PC-9 (cell line): ENCODE results near the gene GORASP2. TPM values are rescaled to one million over a fixed set of nuclear protein-coding genes. Genes with fewer than 3 reads are reported as not detected.

Experiments
- BruUV-seq: library from RNA; stranded (reverse); fragments of 400-500 nt; replicated peaks from 2 replicates; lab custom pipeline; 2021; lab: Mats Ljungman, UMichigan
- CTCF ChIA-PET: fragments of 300-600 bp; sonication (Branson Sonifier 250); formaldehyde crosslinking; loops from one replicate; lab custom pipeline; 2022; ENCODE audit warnings: antibody characterized with exemption; lab: Charles Lee
- POLR2A ChIA-PET: fragments of 300-600 bp; sonication (Branson Sonifier 250); formaldehyde crosslinking; loops from one replicate; lab custom pipeline; 2022; ENCODE audit warnings: antibody characterized with exemption; ENCODE audit not compliant: unreplicated experiment; lab: Charles Lee
- DNase-seq, 2 experiments: peaks; one replicate each; pipeline versions ENCODE4 v3.0.0 to v3.0.0-alpha.2; 2015 to 2022; ENCODE audit warnings: mixed read lengths in 1 of 2
- H2AFZ ChIP-seq: fragments of 200-600 bp; sonication (generic); 2 replicates; pipeline ENCODE4 v1.8.1; 2017; ENCODE audit warnings: antibody characterized with exemption
- H3F3A ChIP-seq: fragments of 200-600 bp; sonication (generic); 2 replicates; pipeline ENCODE4 v1.8.1; 2017; ENCODE audit warnings: antibody characterized with exemption, mild to moderate bottlenecking, low read depth; ENCODE audit not compliant: insufficient read depth
- H3K27ac ChIP-seq: fragments of 200-600 bp; sonication (generic); 2 replicates; pipeline ENCODE4 v1.6.1; 2016; ENCODE audit warnings: mixed run types
- H3K27me3 ChIP-seq: fragments of 200-600 bp; sonication (generic); 2 replicates; pipeline ENCODE4 v1.6.1; 2016; ENCODE audit warnings: low read depth, mixed run types; ENCODE audit not compliant: insufficient read depth
- H3K36me3 ChIP-seq: fragments of 200-600 bp; sonication (generic); 2 replicates; pipeline ENCODE4 v1.6.1; 2016; ENCODE audit warnings: low read depth, mixed run types
- H3K4me1 ChIP-seq: fragments of 200-600 bp; sonication (generic); replicated peaks from 2 replicates; pipeline ENCODE4 v1.6.1; 2016; ENCODE audit warnings: mixed run types; ENCODE audit not compliant: insufficient read depth
- H3K4me2 ChIP-seq: fragments of 200-600 bp; sonication (generic); 2 replicates; pipeline ENCODE4 v1.6.1; 2017; ENCODE audit warnings: mixed run types
- H3K4me3 ChIP-seq: fragments of 200-600 bp; sonication (generic); 2 replicates; pipeline ENCODE4 v1.6.1; 2016; ENCODE audit warnings: mixed run types
- H3K79me2 ChIP-seq: fragments of 200-600 bp; sonication (generic); 2 replicates; pipeline ENCODE4 v1.6.1; 2017; ENCODE audit warnings: low read depth, mixed run types
- H3K9me2 ChIP-seq: fragments of 200-600 bp; sonication (generic); 2 replicates; pipeline ENCODE4 v1.8.1; 2017; ENCODE audit warnings: mild to moderate bottlenecking; ENCODE audit not compliant: insufficient read depth
- H3K9me3 ChIP-seq: fragments of 200-600 bp; sonication (generic); 2 replicates; pipeline ENCODE4 v1.8.1; 2016; ENCODE audit warnings: low read depth; ENCODE audit not compliant: insufficient read depth
- H4K20me1 ChIP-seq: fragments of 200-600 bp; sonication (generic); 2 replicates; pipeline ENCODE4 v1.8.1; 2017; ENCODE audit not compliant: insufficient read depth
- EZH2 ChIP-seq: fragments of 200-600 bp; sonication (generic); IDR thresholded peaks from 2 replicates; pipeline ENCODE4 v1.8.0; 2017; ENCODE audit warnings: antibody characterized with exemption, low read depth
- intact Hi-C: fragments of 100-400 bp; cut with micrococcal nuclease; formaldehyde crosslinking; loops from one replicate; pipeline ENCODE4 v1.10.0; 2022; ENCODE audit not compliant: unreplicated experiment
- total RNA-seq: library from RNA; stranded (reverse); gene quantifications from 2 replicates; pipeline ENCODE4 v1.2.3, GENCODE V29; 2021
- TF ChIP-seq, protein P1 (sequence below): fragments of 200-600 bp; sonication (generic); conservative IDR thresholded peaks from 2 replicates; pipeline ENCODE4 v1.6.1; 2017; ENCODE audit warnings: mixed run types, antibody characterized with exemption, mild to moderate bottlenecking, moderate library complexity

Gene GORASP2
- total RNA-seq, 1 experiment from 2014 or later = 110 TPM

DNA sequence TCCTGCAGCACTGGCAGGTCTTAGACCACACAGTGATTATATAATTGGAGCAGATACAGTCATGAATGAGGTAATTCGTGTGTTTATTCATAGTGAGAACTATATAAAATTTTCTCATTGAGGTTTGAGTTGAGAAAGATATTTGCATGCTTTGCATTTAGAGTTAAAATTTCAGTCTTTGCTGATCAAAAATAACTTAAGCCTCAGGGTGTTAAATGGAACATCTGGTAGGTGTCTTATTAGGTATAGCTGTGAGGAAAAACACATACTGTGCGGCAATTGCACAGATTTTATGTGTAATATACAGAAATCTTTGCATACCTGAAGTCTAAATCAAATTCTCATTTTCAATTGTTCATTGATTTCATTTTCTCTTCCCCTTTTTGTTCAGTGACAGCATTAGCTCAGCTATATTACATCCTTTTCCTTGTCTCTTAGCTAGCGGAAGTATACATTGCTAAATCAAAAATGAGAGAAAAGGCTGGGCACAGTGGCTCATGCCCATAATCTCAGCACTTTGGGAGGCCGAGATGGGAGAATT is 21.2 kb downstream of the GORASP2 start:
- no peaks in the 10 kb centered on the region for H3K9me3 ChIP-seq
- peaks cover 72% of the 10 kb centered on the region for H4K20me1 ChIP-seq
- peaks cover 38% of the 10 kb centered on the region; the same call in 1 of the 2 replicates for H3F3A ChIP-seq
- no peak for TF ChIP-seq EZH2
- TF ChIP-seq, protein P1, sequence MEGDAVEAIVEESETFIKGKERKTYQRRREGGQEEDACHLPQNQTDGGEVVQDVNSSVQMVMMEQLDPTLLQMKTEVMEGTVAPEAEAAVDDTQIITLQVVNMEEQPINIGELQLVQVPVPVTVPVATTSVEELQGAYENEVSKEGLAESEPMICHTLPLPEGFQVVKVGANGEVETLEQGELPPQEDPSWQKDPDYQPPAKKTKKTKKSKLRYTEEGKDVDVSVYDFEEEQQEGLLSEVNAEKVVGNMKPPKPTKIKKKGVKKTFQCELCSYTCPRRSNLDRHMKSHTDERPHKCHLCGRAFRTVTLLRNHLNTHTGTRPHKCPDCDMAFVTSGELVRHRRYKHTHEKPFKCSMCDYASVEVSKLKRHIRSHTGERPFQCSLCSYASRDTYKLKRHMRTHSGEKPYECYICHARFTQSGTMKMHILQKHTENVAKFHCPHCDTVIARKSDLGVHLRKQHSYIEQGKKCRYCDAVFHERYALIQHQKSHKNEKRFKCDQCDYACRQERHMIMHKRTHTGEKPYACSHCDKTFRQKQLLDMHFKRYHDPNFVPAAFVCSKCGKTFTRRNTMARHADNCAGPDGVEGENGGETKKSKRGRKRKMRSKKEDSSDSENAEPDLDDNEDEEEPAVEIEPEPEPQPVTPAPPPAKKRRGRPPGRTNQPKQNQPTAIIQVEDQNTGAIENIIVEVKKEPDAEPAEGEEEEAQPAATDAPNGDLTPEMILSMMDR = no peak
- no peak overlapping the region for H2AFZ ChIP-seq
- no peaks in the 10 kb centered on the region for H3K27me3 ChIP-seq
- H3K4me3 ChIP-seq = no peak overlapping the region
- DNase-seq = no peak
- H3K36me3 ChIP-seq = peaks cover 79% of the 10 kb centered on the region
- no TSS peak for BruUV-seq
- H3K4me2 ChIP-seq = no peak overlapping the region
- ChIA-PET CTCF (interaction anchor here (0.7 kb wide), 1 partner anchor 1408 kb away, joined by 3 read pairs; no protein-coding TSS in a partner anchor), POLR2A (no interaction called here)
- H3K9me2 ChIP-seq = no peaks in the 10 kb centered on the region
- intact Hi-C loops = no loop called here
- no peak overlapping the region for H3K27ac ChIP-seq
- H3K4me1 ChIP-seq = no peaks in the 10 kb centered on the region
- peaks cover 81% of the 10 kb centered on the region for H3K79me2 ChIP-seq

DNA sequence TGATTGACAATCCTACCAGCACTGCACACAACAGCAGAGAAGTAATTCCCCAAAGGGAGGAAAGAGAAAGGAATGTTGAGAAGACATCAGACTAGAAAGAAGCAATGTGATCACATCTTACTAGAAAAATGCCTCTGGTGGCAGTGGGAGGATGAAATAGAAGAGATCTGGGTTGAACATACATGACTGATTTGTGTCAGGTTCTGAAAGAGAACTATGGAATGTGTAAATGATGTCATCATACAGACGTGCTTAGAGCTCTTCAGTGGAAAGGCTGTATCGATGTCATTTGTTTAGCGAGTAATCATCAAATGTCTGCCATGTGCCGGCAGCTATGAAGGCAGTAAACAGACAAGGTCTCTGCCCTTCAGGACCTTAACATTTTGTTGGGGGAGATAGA is 24.9 kb downstream of the GORASP2 start:
- Histone ChIP-seq H4K20me1 (peaks cover 46% of the 10 kb centered on the region), H3K4me3 (no peak overlapping the region), H3K79me2 (peaks cover 44% of the 10 kb centered on the region), H3F3A (peaks cover 38% of the 10 kb centered on the region), H2AFZ (no peak overlapping the region), H3K9me3 (no peaks in the 10 kb centered on the region), H3K27me3 (no peaks in the 10 kb centered on the region), H3K36me3 (peaks cover 81% of the 10 kb centered on the region), H3K4me1 (no peaks in the 10 kb centered on the region), H3K27ac (no peak overlapping the region), H3K9me2 (no peaks in the 10 kb centered on the region), H3K4me2 (no peak overlapping the region)
- POLR2A ChIA-PET = no interaction called here
- BruUV-seq = no TSS peak
- CTCF ChIA-PET = no interaction called here
- intact Hi-C loops = no loop called here
- DNase-seq = no peak
- no peak for TF ChIP-seq EZH2

DNA sequence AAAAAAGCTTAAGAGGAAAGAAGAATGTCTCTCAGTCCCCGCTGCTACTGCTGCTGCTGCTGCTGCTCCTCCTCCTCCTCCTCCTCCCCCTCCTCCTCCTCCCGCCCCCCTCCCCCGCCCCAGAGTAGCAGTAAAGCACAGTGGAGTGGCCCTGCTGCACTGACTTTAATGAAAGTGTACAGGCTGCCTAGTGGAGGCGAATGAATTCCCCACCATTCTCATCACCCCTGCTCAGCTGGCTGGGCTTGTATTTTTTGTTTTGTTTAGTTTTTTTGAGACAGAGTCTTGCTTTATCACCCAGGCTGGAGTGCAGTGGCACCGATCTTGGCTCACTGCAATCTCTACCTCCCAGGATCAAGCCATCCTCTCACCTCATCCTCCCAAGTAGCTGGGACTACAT is 34.3 kb downstream of the GORASP2 start:
- Histone ChIP-seq H3K27ac (no peak overlapping the region), H3K27me3 (no peaks in the 10 kb centered on the region), H2AFZ (no peak overlapping the region), H3F3A (peaks cover 24% of the 10 kb centered on the region), H3K9me3 (no peaks in the 10 kb centered on the region), H3K79me2 (no peaks in the 10 kb centered on the region), H3K4me3 (no peak overlapping the region), H3K36me3 (peaks cover 51% of the 10 kb centered on the region), H3K4me2 (no peak overlapping the region), H3K4me1 (no peaks in the 10 kb centered on the region), H4K20me1 (no peaks in the 10 kb centered on the region), H3K9me2 (no peaks in the 10 kb centered on the region)
- CTCF ChIA-PET = no interaction called here
- POLR2A ChIA-PET = no interaction called here
- no peak for DNase-seq
- TF ChIP-seq EZH2 = no peak
- TF ChIP-seq, protein P1 = no peak
- no TSS peak for BruUV-seq
- intact Hi-C loops = no loop called here
